Esophagus muscularis mucosa (tissue), 4 donors: ENCODE measurements around the gene FNTB. TPM values are rescaled to one million over a fixed set of nuclear protein-coding genes. Genes with fewer than 3 reads are reported as not detected.

ENCODE experiments used
- DNase-seq: peaks from one replicate; pipeline ENCODE4 v3.0.0-alpha.2; 2017; ENCODE audit errors: extremely low spot score
- H3K27ac ChIP-seq, 4 donors: fragments of 200-600 bp; sonication (generic); replicated peaks in 1 of 4; 1 replicate in 3 of 4; 2 replicates in 1 of 4; pipeline ENCODE4 v1.5.1; 2016 to 2019; ENCODE audit warnings: mild to moderate bottlenecking in 1 of 4
- H3K27me3 ChIP-seq, 4 donors: fragments of 200-600 bp; sonication (generic); one replicate each; pipeline versions ENCODE4 v1.5.1 to v1.6.0; 2016 to 2019
- H3K36me3 ChIP-seq, 4 donors: fragments of 200-600 bp; sonication (generic); one replicate each; pipeline ENCODE4 v1.5.1; 2016 to 2019
- H3K4me1 ChIP-seq, 4 donors: fragments of 200-600 bp; sonication (generic); one replicate each; pipeline ENCODE4 v1.5.1; 2016 to 2019
- H3K4me3 ChIP-seq, 4 donors: fragments of 200-600 bp; sonication (generic); 1 replicate in 2 of 4; 2 replicates in 2 of 4; pipeline ENCODE4 v1.5.1; 2016 to 2019; ENCODE audit warnings: mild to moderate bottlenecking in 4 of 4, moderate library complexity in 1 of 4
- H3K9me3 ChIP-seq, 4 donors: fragments of 200-600 bp; sonication (generic); 1 replicate in 3 of 4; 2 replicates in 1 of 4; pipeline ENCODE4 v1.5.1; 2016 to 2019
- CTCF ChIP-seq, 3 experiments: fragments of 200-600 bp in 2 of 3; fragments of 450-650 bp in 1 of 3; sonication (generic) in 2 of 3; IDR thresholded peaks; one replicate each; pipeline ENCODE4 v1.5.1; 2017 to 2019; ENCODE audit warnings: antibody characterized with exemption in 3 of 3, mild to moderate bottlenecking in 2 of 3, moderate library complexity in 1 of 3
- EP300 ChIP-seq: sonication (generic); formaldehyde crosslinking; IDR thresholded peaks from one replicate; pipeline ENCODE4 v1.6.1; 2017; ENCODE audit warnings: antibody characterized with exemption
- POLR2A ChIP-seq: fragments of 450-650 bp; IDR thresholded peaks from one replicate; pipeline ENCODE4 v1.6.1; 2017; ENCODE audit warnings: antibody characterized with exemption, moderate library complexity, mild to moderate bottlenecking, low read depth
- POLR2AphosphoS5 ChIP-seq, 2 donors: sonication (generic); formaldehyde crosslinking; IDR thresholded peaks; one replicate each; pipeline ENCODE4 v1.6.1; 2017; ENCODE audit warnings: antibody characterized with exemption in 2 of 2
- WGBS: methylation state at CpG from one replicate; pipeline ENCODE4 v1.1.5; 2018; 5-methylcytosine and 5-hydroxymethylcytosine counted together
- intact Hi-C: fragments of 100-400 bp; cut with DNase I; formaldehyde crosslinking; loops from one replicate; pipeline ENCODE4 v1.15.1; 2023
- total RNA-seq, 4 donors: library from RNA; depleted of rRNA; stranded (reverse); fragments of >200 nt; gene quantifications; one replicate each; pipeline versions ENCODE4 v1.1.0 to v1.2.1, GENCODE V29; 2016

The FNTB gene
- total RNA-seq, 4 donors from 2014 or later = 10.3 to 20.7 (median 15.5) TPM

- no peak for DNase-seq
- peak overlapping the region in 1 of 4 donors; percentile 52 for H3K27ac ChIP-seq
- peak overlapping the region; percentile 61 to 80 (median 72) for H3K4me3 ChIP-seq
- peaks cover 7 to 23% (median 20%) of the 10 kb centered on the region in 4 donors for H3K4me1 ChIP-seq
- H3K36me3 ChIP-seq = no peaks in the 10 kb centered on the region
- WGBS = 25% methylated on average over 6 of the region's 31 CpGs
- intact Hi-C loops = no loop called here
- peaks cover 0 to 11% (median 0%) of the 10 kb centered on the region in 4 donors for H3K27me3 ChIP-seq
- TF ChIP-seq EP300 (no peak), POLR2A (no peak), POLR2AphosphoS5 (IDR thresholded peaks at IDR 0.05) (no peak), CTCF (IDR thresholded peaks at IDR 0.05) (no peak)
- no peaks in the 10 kb centered on the region for H3K9me3 ChIP-seq
Observed at GRCh38 chr14:64971491-64971942, 15.2 kb upstream of the FNTB start.

GRCh38 chr14:64971943-64972791 lies 14.5 kb upstream of the FNTB start, which contains the start of gene RAB15:
RAB15 (minus strand) TSS chr14:64972336; CDS start chr14:64972076, 260 bp downstream.
- Histone ChIP-seq H3K36me3 (no peaks in the 10 kb centered on the region), H3K27ac (peak within 1 kb of the TSS in 1 of 4 donors; percentile 52), H3K9me3 (no peaks in the 10 kb centered on the region), H3K27me3 (peaks cover 0 to 11% (median 0%) of the 10 kb centered on the region in 4 donors), H3K4me3 (peak within 1 kb of the TSS; percentile 61 to 80 (median 72)), H3K4me1 (peaks cover 7 to 23% (median 20%) of the 10 kb centered on the region in 4 donors)
- no peak for TF ChIP-seq EP300
- TF ChIP-seq CTCF (IDR thresholded peaks at IDR 0.05) = no peak
- no peak for TF ChIP-seq POLR2A
- no peak for TF ChIP-seq POLR2AphosphoS5 (IDR thresholded peaks at IDR 0.05)
- no peak for DNase-seq
- no CpG with 5 or more reads among the region's 96 CpGs for WGBS
- intact Hi-C loops = no loop called here

GRCh38 chr14:64973026-64973442 lies 13.7 kb upstream of the FNTB start:
- Histone ChIP-seq H3K27me3 (peaks cover 0 to 11% (median 0%) of the 10 kb centered on the region in 4 donors), H3K4me3 (peak overlapping the region in 1 of 4 donors; percentile 64), H3K27ac (no peak overlapping the region), H3K4me1 (peaks cover 7 to 23% (median 20%) of the 10 kb centered on the region in 4 donors), H3K36me3 (no peaks in the 10 kb centered on the region), H3K9me3 (no peaks in the 10 kb centered on the region)
- 80% methylated on average over 8 of the region's 8 CpGs for WGBS
- DNase-seq = no peak
- no peak for TF ChIP-seq CTCF (IDR thresholded peaks at IDR 0.05)
- TF ChIP-seq POLR2AphosphoS5 (IDR thresholded peaks at IDR 0.05) = no peak
- no peak for TF ChIP-seq EP300
- no peak for TF ChIP-seq POLR2A
- intact Hi-C loops = no loop called here

- no peak overlapping the region for H3K27ac ChIP-seq
- peaks cover 7 to 23% (median 20%) of the 10 kb centered on the region in 4 donors for H3K4me1 ChIP-seq
- intact Hi-C loops = no loop called here
- 95% methylated on average over 8 of the region's 9 CpGs for WGBS
- no peak overlapping the region for H3K4me3 ChIP-seq
- H3K36me3 ChIP-seq = no peaks in the 10 kb centered on the region
- no peaks in the 10 kb centered on the region for H3K9me3 ChIP-seq
- TF ChIP-seq POLR2AphosphoS5 (IDR thresholded peaks at IDR 0.05) = no peak
- TF ChIP-seq POLR2A = no peak
- no peak for TF ChIP-seq CTCF (IDR thresholded peaks at IDR 0.05)
- no peak for TF ChIP-seq EP300
- H3K27me3 ChIP-seq = peaks cover 0 to 11% (median 0%) of the 10 kb centered on the region in 4 donors
- DNase-seq = no peak
Observed at GRCh38 chr14:64973826-64974225, 12.9 kb upstream of the FNTB start.
